GM23338 (cell line): Measurements from ENCODE around the gene ARMC7. TPM values are rescaled to one million over a fixed set of nuclear protein-coding genes. Genes with fewer than 3 reads are reported as not detected.
A peak's percentile ranks its signal among the peaks of the same experiment; 100 is the strongest.
"Not testable (repeated sequence)": the region's sequence is repeated elsewhere in the genome, so short reads cannot be mapped to it uniquely, and the experiment has no call there.

ENCODE experiments used
- ATAC-seq: fragments of 200-7000 bp; cut with Tn5 transposase; 3 replicates; pipeline ENCODE4 v1.9.1; 2020
- DNase-seq: peaks from one replicate; pipeline ENCODE4 v3.0.0-alpha.2; 2015; ENCODE audit warnings: low spot score
- H2AFZ ChIP-seq: fragments of 200-600 bp; sonication (generic); 2 replicates; pipeline ENCODE4 v1.8.0; 2016; ENCODE audit warnings: antibody characterized with exemption, mild to moderate bottlenecking, moderate library complexity
- H3F3A ChIP-seq: fragments of 200-600 bp; sonication (generic); replicated peaks from 2 replicates; pipeline ENCODE4 v1.8.0; 2017; ENCODE audit warnings: antibody characterized with exemption, mixed run types, low read depth
- H3K27ac ChIP-seq: fragments of 200-600 bp; sonication (generic); 2 replicates; pipeline ENCODE4 v1.6.1; 2016; ENCODE audit warnings: low read depth
- H3K27me3 ChIP-seq: fragments of 200-600 bp; sonication (generic); 2 replicates; pipeline ENCODE4 v1.8.0; 2016; ENCODE audit warnings: mild to moderate bottlenecking, mixed run types, moderate library complexity; ENCODE audit not compliant: insufficient read depth
- H3K36me3 ChIP-seq: fragments of 200-600 bp; sonication (generic); 2 replicates; pipeline ENCODE4 v1.8.0; 2016; ENCODE audit warnings: mild to moderate bottlenecking; ENCODE audit not compliant: insufficient read depth
- H3K4me1 ChIP-seq: fragments of 200-600 bp; sonication (generic); 2 replicates; pipeline ENCODE4 v1.8.0; 2016; ENCODE audit warnings: mild to moderate bottlenecking, moderate library complexity; ENCODE audit not compliant: insufficient read depth
- H3K4me2 ChIP-seq: fragments of 200-600 bp; sonication (generic); 2 replicates; pipeline ENCODE4 v1.7.1; 2017; ENCODE audit warnings: mixed run types
- H3K4me3 ChIP-seq: fragments of 200-600 bp; sonication (generic); 2 replicates; pipeline ENCODE4 v1.6.1; 2016; ENCODE audit warnings: mixed run types
- H3K79me2 ChIP-seq: fragments of 200-600 bp; sonication (generic); replicated peaks from 2 replicates; pipeline ENCODE4 v1.8.0; 2017; ENCODE audit warnings: mild to moderate bottlenecking; ENCODE audit not compliant: insufficient read depth
- H3K9me2 ChIP-seq: fragments of 200-600 bp; sonication (generic); 2 replicates; pipeline ENCODE4 v1.8.0; 2017; ENCODE audit not compliant: insufficient read depth
- H4K20me1 ChIP-seq: fragments of 200-600 bp; sonication (generic); replicated peaks from 2 replicates; pipeline ENCODE4 v1.8.0; 2017; ENCODE audit warnings: mild to moderate bottlenecking; ENCODE audit not compliant: insufficient read depth
- H3K27ac Mint-ChIP-seq: 2 replicates; pipeline ENCODE4 v1.8.0; 2020; ENCODE audit warnings: inconsistent platforms, mild to moderate bottlenecking, moderate library complexity, mixed read lengths
- H3K27me3 Mint-ChIP-seq: 3 replicates; pipeline ENCODE4 v1.8.0; 2022; ENCODE audit warnings: low read depth, mild to moderate bottlenecking, moderate library complexity, mixed read lengths, inconsistent platforms; ENCODE audit not compliant: insufficient read depth, poor library complexity
- H3K36me3 Mint-ChIP-seq: 3 replicates; pipeline ENCODE4 v1.8.0; 2021; ENCODE audit warnings: low read depth, mild to moderate bottlenecking, inconsistent platforms, moderate library complexity, mixed read lengths
- H3K4me1 Mint-ChIP-seq: 3 replicates; pipeline ENCODE4 v1.8.0; 2020; ENCODE audit warnings: mild to moderate bottlenecking, inconsistent platforms, mixed read lengths
- H3K4me3 Mint-ChIP-seq: 3 replicates; pipeline ENCODE4 v1.8.0; 2021; ENCODE audit warnings: moderate library complexity, mild to moderate bottlenecking, inconsistent platforms, mixed read lengths
- H3K9me3 Mint-ChIP-seq: 3 replicates; pipeline ENCODE4 v1.8.0; 2020; ENCODE audit warnings: moderate library complexity, mild to moderate bottlenecking, inconsistent platforms, mixed read lengths
- CREB1 ChIP-seq: fragments of 250-450 bp; sonication (Bioruptor Pico); IDR thresholded peaks from 2 replicates; pipeline ENCODE4 v1.5.0; 2020; ENCODE audit warnings: low read depth, mild to moderate bottlenecking, moderate library complexity
- ETS1 ChIP-seq: IDR thresholded peaks from 2 replicates; pipeline ENCODE4 v1.6.1; 2016; ENCODE audit warnings: antibody characterized with exemption
- EZH2 ChIP-seq: fragments of 200-600 bp; sonication (generic); IDR thresholded peaks from one replicate; pipeline ENCODE4 v1.8.0; 2017; ENCODE audit warnings: antibody characterized with exemption, mild to moderate bottlenecking, low read depth; ENCODE audit not compliant: unreplicated experiment
- EZH2phosphoT487 ChIP-seq: fragments of 200-600 bp; sonication (generic); IDR thresholded peaks from one replicate; pipeline ENCODE4 v1.8.1; 2018; ENCODE audit warnings: antibody characterized with exemption; ENCODE audit not compliant: unreplicated experiment
- JUNB ChIP-seq: IDR thresholded peaks from one replicate; pipeline ENCODE4 v1.6.1; 2016; ENCODE audit warnings: antibody characterized with exemption; ENCODE audit not compliant: unreplicated experiment
- NANOG ChIP-seq: IDR thresholded peaks from 2 replicates; pipeline ENCODE4 v1.6.1; 2016; ENCODE audit warnings: antibody characterized with exemption, borderline replicate concordance
- POLR2AphosphoS5 ChIP-seq: IDR thresholded peaks from 2 replicates; pipeline ENCODE4 v1.6.1; 2016; ENCODE audit warnings: antibody characterized with exemption, low read depth
- REST ChIP-seq: IDR thresholded peaks from one replicate; pipeline ENCODE4 v1.6.1; 2018; ENCODE audit warnings: antibody characterized with exemption; ENCODE audit not compliant: unreplicated experiment
- STAT1 ChIP-seq: IDR thresholded peaks from one replicate; pipeline ENCODE4 v1.6.1; 2016; ENCODE audit warnings: antibody characterized with exemption; ENCODE audit not compliant: unreplicated experiment
- ZNF114 ChIP-seq: fragments of 250-450 bp; sonication (Bioruptor Pico); IDR thresholded peaks from 2 replicates; pipeline ENCODE4 v1.5.0; 2020; ENCODE audit warnings: mild to moderate bottlenecking, moderate library complexity
- ZNF331 ChIP-seq: fragments of 250-450 bp; sonication (Bioruptor Pico); IDR thresholded peaks from 2 replicates; pipeline ENCODE4 v1.5.0; 2020; ENCODE audit warnings: low read depth, mild to moderate bottlenecking, moderate library complexity
- polyA plus RNA-seq: library from polyadenylated mRNA; unstranded; fragments of >200 nt; fragmentation: Nextera tagmentation; extraction: Ambion mirVana; gene quantifications from 2 replicates; pipeline ENCODE4 v1.2.1, GENCODE V29; 2016
- total RNA-seq: library from RNA; depleted of rRNA; stranded (reverse); fragments of >200 nt; shearing (Covaris generic); gene quantifications from 2 replicates; pipeline ENCODE4 v1.2.3, GENCODE V29; 2014

ARMC7 gene
- total and polyA plus RNA-seq, 2 experiments from 2014 or later: 5.6 to 8.4 TPM

- TF ChIP-seq ETS1: no peak
- TF ChIP-seq REST: no peak
- no peak for TF ChIP-seq ZNF331
- no peak for TF ChIP-seq NANOG
- no peak for TF ChIP-seq STAT1
- no peak for TF ChIP-seq ZNF114 (CRISPR knock-in tag)
Observed at GRCh38 chr17:75135946-75136345, 26.2 kb downstream of the ARMC7 start (continued).

GRCh38 chr17:75137762-75138161 lies 28.0 kb downstream of the ARMC7 start:
- ATAC-seq, H3K27ac ChIP-seq, H3K27me3 ChIP-seq: not testable (repeated sequence)

GRCh38 chr17:75138519-75138918 lies 28.8 kb downstream of the ARMC7 start:
- H2AFZ ChIP-seq: no peak overlapping the region
- Mint-ChIP-seq H3K9me3 (no peaks in the 10 kb centered on the region), H3K27me3 (peaks cover 25% of the 10 kb centered on the region), H3K36me3 (peaks cover 87% of the 10 kb centered on the region), H3K4me3 (no peak overlapping the region), H3K27ac (no peak overlapping the region), H3K4me1 (no peaks in the 10 kb centered on the region; the same call in 2 of the 3 replicates)
- H4K20me1 ChIP-seq: peaks cover 61% of the 10 kb centered on the region
- H3K27me3 ChIP-seq: 0 out of 2 replicates have a peak, but pooled peaks cover 3% of the 10 kb centered on the region
- DNase-seq: no peak
- no peaks in the 10 kb centered on the region for H3K9me2 ChIP-seq
- peaks cover 60% of the 10 kb centered on the region for H3K36me3 ChIP-seq
- no peak overlapping the region for H3K4me2 ChIP-seq
- H3K79me2 ChIP-seq: peaks cover 33% of the 10 kb centered on the region
- H3K4me3 ChIP-seq: no peak overlapping the region
- peaks cover 82% of the 10 kb centered on the region for H3F3A ChIP-seq
- H3K27ac ChIP-seq: peak overlapping the region; percentile 42
- ATAC-seq: no peak
- no peaks in the 10 kb centered on the region; the same call in 1 of the 2 replicates for H3K4me1 ChIP-seq
- no peak for TF ChIP-seq ETS1
- TF ChIP-seq POLR2AphosphoS5: no peak
- TF ChIP-seq EZH2phosphoT487: no peak
- TF ChIP-seq CREB1 (CRISPR knock-in tag): no peak
- TF ChIP-seq NANOG: no peak
- TF ChIP-seq JUNB: no peak
- no peak for TF ChIP-seq REST
- TF ChIP-seq ZNF114 (CRISPR knock-in tag): no peak
- no peak for TF ChIP-seq EZH2

More at GRCh38 chr17:75137762-75138161, 28.0 kb downstream of the ARMC7 start:
- not testable (repeated sequence) for H3K4me2 ChIP-seq, DNase-seq, H3K9me2 ChIP-seq, H2AFZ ChIP-seq, H3K4me3 ChIP-seq, H3K4me3 Mint-ChIP-seq, H3K4me1 Mint-ChIP-seq, H3K27ac Mint-ChIP-seq, H3K4me1 ChIP-seq, H3K9me3 Mint-ChIP-seq
- Mint-ChIP-seq H3K27me3 (peaks cover 31% of the 10 kb centered on the region), H3K36me3 (peaks cover 80% of the 10 kb centered on the region)
- H3K36me3 ChIP-seq: peaks cover 55% of the 10 kb centered on the region
- peaks cover 57% of the 10 kb centered on the region for H4K20me1 ChIP-seq
- H3F3A ChIP-seq: peaks cover 84% of the 10 kb centered on the region
- peaks cover 26% of the 10 kb centered on the region for H3K79me2 ChIP-seq
